ENCODE data around the gene CLK1. TPM values are rescaled to one million over a fixed set of nuclear protein-coding genes. Genes with fewer than 3 reads are reported as not detected.

The CLK1 gene
- total and polyA plus RNA-seq, 2 of the 8 experiments (the other 6 are each of a cell fraction or from before 2014, with no cell fraction given): 22.3 to 35.2 TPM

GRCh38 chr2:200834701-200835100, 29.8 kb downstream of the CLK1 start (continued):
- TF ChIP-seq HDAC2 (IDR thresholded peaks at IDR 0.05; ENCODE audit: borderline replicate concordance in 1 of 2, low read depth in 2 of 2, low read length in 2 of 2) (no peak), SP2 (IDR thresholded peaks at IDR 0.05; ENCODE audit: low read length) (no peak), NRF1 (IDR thresholded peaks at IDR 0.05; ENCODE audit: low read depth, low read length) (no peak), BCL11A (IDR thresholded peaks at IDR 0.05; ENCODE audit: low read depth in 2 of 2, low read length in 2 of 2) (no peak)

All from H1 (cell line).